ENCODE measurements around the gene ZMYND8.
"Not testable (repeated sequence)": the region's sequence is repeated elsewhere in the genome, so short reads cannot be mapped to it uniquely, and the experiment has no call there.

ZMYND8 gene

GRCh38 chr20:47272893-47273590, 83.5 kb downstream of the ZMYND8 start:
- Histone ChIP-seq H3K27me3 (ENCODE audit: insufficient read depth, low read length) (no peaks in the 10 kb centered on the region), H3K4me1 (ENCODE audit: insufficient read depth, low read length) (no peaks in the 10 kb centered on the region), H3K9me3 (ENCODE audit: low read length) (no peaks in the 10 kb centered on the region), H3K36me3 (ENCODE audit: insufficient read depth, low read length) (peaks cover 75% of the 10 kb centered on the region), H2AFZ (ENCODE audit: low read depth, low read length) (no peak overlapping the region), H3K4me3 (ENCODE audit: low read length) (no peak overlapping the region)

- no peaks in the 10 kb centered on the region for H3K27me3 ChIP-seq (ENCODE audit: insufficient read depth, low read length)
- H3K4me1 ChIP-seq (ENCODE audit: insufficient read depth, low read length) = no peaks in the 10 kb centered on the region
- H3K9me3 ChIP-seq (ENCODE audit: low read length) = no peaks in the 10 kb centered on the region
- H2AFZ ChIP-seq (ENCODE audit: low read depth, low read length) = no peak overlapping the region
- peaks cover 76% of the 10 kb centered on the region for H3K36me3 ChIP-seq (ENCODE audit: insufficient read depth, low read length)
- no peak overlapping the region for H3K4me3 ChIP-seq (ENCODE audit: low read length)
Measured at GRCh38 chr20:47271046-47271615, 85.4 kb downstream of the ZMYND8 start.

- Histone ChIP-seq H3K36me3 (ENCODE audit: insufficient read depth, low read length) (peaks cover 73% of the 10 kb centered on the region), H3K27me3 (ENCODE audit: insufficient read depth, low read length) (no peaks in the 10 kb centered on the region), H2AFZ (ENCODE audit: low read depth, low read length) (no peak overlapping the region), H3K4me1 (ENCODE audit: insufficient read depth, low read length) (no peaks in the 10 kb centered on the region), H3K4me3 (ENCODE audit: low read length) (no peak overlapping the region), H3K9me3 (ENCODE audit: low read length) (no peaks in the 10 kb centered on the region)
Measured at GRCh38 chr20:47269309-47270165, 87.0 kb downstream of the ZMYND8 start.

DNA sequence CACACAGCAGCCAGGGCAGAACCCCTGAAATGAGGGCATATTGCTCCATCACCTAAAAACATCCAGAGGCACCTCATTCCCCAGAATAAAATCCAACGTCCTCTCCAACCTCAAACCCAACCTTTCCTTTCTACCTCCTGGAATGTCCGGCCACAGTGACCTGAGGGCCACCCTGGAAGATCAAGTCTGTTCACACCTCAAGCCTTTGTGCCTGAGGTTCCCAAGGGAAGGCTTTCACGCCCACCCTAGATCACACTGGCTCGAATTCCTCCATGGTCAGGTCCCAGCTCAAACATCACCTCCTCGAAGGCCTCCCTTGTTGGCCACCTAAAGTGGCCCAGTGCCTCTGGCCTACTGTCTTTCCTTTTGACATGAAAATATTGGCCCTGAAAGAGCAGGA, 88.9 kb downstream of the ZMYND8 start:
- Histone ChIP-seq H3K4me1 (ENCODE audit: insufficient read depth, low read length) (no peaks in the 10 kb centered on the region), H2AFZ (ENCODE audit: low read depth, low read length) (no peak overlapping the region), H3K27me3 (ENCODE audit: insufficient read depth, low read length) (no peaks in the 10 kb centered on the region), H3K36me3 (ENCODE audit: insufficient read depth, low read length) (peaks cover 75% of the 10 kb centered on the region), H3K9me3 (ENCODE audit: low read length) (no peaks in the 10 kb centered on the region), H3K4me3 (ENCODE audit: low read length) (no peak overlapping the region)

DNA sequence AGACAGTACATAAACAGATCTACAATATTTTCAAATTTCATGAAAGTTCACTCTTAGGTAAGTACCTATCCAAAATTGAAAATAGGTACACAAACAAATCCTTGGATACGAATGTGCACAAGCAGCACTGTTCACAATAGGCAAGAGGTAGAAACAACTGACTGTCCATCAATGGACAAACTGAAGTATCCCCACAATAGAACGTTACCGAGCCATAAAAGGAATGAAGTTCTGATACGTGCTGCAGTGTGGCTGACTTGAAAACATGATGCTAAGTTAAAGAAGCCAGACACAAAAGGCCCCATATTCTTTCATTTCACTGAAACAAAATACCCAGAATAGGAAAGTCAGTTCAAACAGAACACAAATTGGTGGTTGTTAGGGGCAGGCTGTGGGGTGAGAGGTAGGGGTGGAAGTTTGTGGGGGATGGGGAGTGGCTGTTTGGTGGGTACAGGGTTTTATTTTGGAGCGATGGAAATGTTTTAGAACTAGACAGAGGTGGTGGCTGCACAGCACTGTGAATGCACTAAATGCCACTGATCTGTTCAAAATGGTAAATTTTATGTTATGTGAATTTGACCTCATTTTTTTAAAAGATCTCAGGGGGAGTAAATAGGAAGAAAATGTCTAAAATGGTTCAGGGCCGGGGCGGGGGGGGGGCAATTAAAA, 89.5 kb downstream of the ZMYND8 start:
- no peaks in the 10 kb centered on the region for H3K27me3 ChIP-seq (ENCODE audit: insufficient read depth, low read length)

DNA sequence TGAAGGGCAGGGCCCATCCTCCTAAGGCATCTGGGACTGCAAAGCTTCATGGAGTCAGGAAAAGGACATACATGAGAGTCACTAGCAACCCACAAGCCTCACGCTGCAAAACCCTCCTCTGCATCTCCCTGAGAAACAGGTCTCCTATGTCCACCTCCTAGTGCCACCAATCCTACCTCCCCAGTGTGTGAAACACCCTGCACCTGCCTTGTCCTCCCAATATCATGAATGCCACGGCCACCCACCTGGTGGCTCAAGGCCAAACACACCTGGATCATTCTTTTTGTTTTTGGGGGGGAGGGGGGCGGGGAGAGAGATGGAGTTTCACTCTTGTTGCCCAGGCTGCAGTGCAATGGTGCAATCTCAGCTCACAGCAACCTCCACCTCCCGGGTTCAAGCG, 90.5 kb downstream of the ZMYND8 start:
- Histone ChIP-seq H3K36me3 (ENCODE audit: insufficient read depth, low read length) (peaks cover 79% of the 10 kb centered on the region), H3K9me3 (ENCODE audit: low read length) (no peaks in the 10 kb centered on the region)

More for the DNA sequence above, 89.5 kb downstream of the ZMYND8 start:
- Histone ChIP-seq H2AFZ (ENCODE audit: low read depth, low read length) (no peak overlapping the region), H3K9me3 (ENCODE audit: low read length) (no peaks in the 10 kb centered on the region), H3K4me3 (ENCODE audit: low read length) (no peak overlapping the region), H3K4me1 (ENCODE audit: insufficient read depth, low read length) (no peaks in the 10 kb centered on the region), H3K36me3 (ENCODE audit: insufficient read depth, low read length) (peaks cover 76% of the 10 kb centered on the region)

DNA sequence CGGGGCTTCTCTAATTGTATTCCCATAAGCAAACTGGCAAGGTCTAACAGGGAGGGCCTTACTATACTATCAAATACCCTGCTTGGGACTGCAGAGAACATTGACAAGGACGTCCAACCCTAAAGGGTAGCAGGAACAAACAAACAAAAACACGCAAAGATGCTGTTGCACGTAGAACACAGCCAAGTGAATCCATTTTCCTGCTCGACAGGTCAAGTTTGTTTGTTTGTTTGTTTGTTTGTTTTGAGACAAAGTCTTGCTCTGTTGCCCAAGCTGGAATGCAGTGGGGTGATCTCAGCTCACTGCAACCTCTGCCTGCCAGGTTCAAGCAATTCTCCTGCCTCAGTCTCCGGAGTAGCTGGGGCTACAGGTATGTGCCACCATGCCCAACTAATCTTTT, 91.3 kb downstream of the ZMYND8 start:
- H2AFZ ChIP-seq (ENCODE audit: low read depth, low read length) = no peak overlapping the region

More for the DNA sequence above, 90.5 kb downstream of the ZMYND8 start:
- no peak overlapping the region for H2AFZ ChIP-seq (ENCODE audit: low read depth, low read length)
- no peak overlapping the region for H3K4me3 ChIP-seq (ENCODE audit: low read length)
- no peaks in the 10 kb centered on the region for H3K4me1 ChIP-seq (ENCODE audit: insufficient read depth, low read length)
- H3K27me3 ChIP-seq (ENCODE audit: insufficient read depth, low read length) = no peaks in the 10 kb centered on the region

DNA sequence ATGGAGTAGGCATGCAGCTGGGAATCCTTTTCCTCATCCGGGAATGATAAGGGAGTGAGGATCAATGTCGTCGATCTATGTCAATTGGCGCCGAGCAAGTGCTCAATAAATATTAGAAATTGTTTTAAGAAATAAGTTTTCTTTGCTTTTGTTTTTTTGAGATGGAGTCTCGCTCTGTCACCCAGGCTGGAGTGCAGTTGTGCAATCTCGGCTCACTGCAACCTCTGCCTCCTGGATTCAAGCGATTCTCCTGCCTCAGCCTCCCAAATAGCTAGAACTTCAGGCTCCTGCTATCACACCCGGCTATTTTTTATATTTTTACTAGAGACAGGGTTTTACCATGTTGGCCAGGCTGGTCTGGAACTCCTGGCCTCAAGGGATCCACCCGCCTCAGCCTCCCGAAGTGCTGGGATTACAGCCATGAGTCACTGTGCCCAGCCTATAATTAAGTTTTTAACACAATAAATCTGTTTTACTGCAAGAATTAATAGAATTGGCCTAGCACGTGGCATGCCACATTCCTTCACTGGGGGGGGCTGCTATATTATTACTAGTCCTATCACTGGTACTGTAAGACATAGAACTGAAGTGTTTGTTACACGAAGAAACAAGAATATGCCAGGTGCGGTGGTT, 92.2 kb downstream of the ZMYND8 start:
- H3K4me3 ChIP-seq (ENCODE audit: low read length); H3K9me3 ChIP-seq (ENCODE audit: low read length); H2AFZ ChIP-seq (ENCODE audit: low read depth, low read length); H3K4me1 ChIP-seq (ENCODE audit: insufficient read depth, low read length); H3K27me3 ChIP-seq (ENCODE audit: insufficient read depth, low read length): not testable (repeated sequence)
- H3K36me3 ChIP-seq (ENCODE audit: insufficient read depth, low read length) = peaks cover 82% of the 10 kb centered on the region

More for the DNA sequence above, 91.3 kb downstream of the ZMYND8 start:
- H3K4me1 ChIP-seq (ENCODE audit: insufficient read depth, low read length) = no peaks in the 10 kb centered on the region
- H3K36me3 ChIP-seq (ENCODE audit: insufficient read depth, low read length) = peaks cover 81% of the 10 kb centered on the region
- no peaks in the 10 kb centered on the region for H3K9me3 ChIP-seq (ENCODE audit: low read length)
- H3K27me3 ChIP-seq (ENCODE audit: insufficient read depth, low read length) = no peaks in the 10 kb centered on the region
- no peak overlapping the region for H3K4me3 ChIP-seq (ENCODE audit: low read length)

- Histone ChIP-seq H3K27me3 (ENCODE audit: insufficient read depth, low read length) (no peaks in the 10 kb centered on the region), H3K4me1 (ENCODE audit: insufficient read depth, low read length) (no peaks in the 10 kb centered on the region), H3K9me3 (ENCODE audit: low read length) (no peaks in the 10 kb centered on the region), H2AFZ (ENCODE audit: low read depth, low read length) (no peak overlapping the region), H3K4me3 (ENCODE audit: low read length) (no peak overlapping the region), H3K36me3 (ENCODE audit: insufficient read depth, low read length) (peaks cover 82% of the 10 kb centered on the region)
Measured at GRCh38 chr20:47263465-47264084, 92.9 kb downstream of the ZMYND8 start.

GRCh38 chr20:47263080-47263464, 93.4 kb downstream of the ZMYND8 start:
- Histone ChIP-seq H3K9me3 (ENCODE audit: low read length) (no peaks in the 10 kb centered on the region), H3K36me3 (ENCODE audit: insufficient read depth, low read length) (peaks cover 84% of the 10 kb centered on the region)

DNA sequence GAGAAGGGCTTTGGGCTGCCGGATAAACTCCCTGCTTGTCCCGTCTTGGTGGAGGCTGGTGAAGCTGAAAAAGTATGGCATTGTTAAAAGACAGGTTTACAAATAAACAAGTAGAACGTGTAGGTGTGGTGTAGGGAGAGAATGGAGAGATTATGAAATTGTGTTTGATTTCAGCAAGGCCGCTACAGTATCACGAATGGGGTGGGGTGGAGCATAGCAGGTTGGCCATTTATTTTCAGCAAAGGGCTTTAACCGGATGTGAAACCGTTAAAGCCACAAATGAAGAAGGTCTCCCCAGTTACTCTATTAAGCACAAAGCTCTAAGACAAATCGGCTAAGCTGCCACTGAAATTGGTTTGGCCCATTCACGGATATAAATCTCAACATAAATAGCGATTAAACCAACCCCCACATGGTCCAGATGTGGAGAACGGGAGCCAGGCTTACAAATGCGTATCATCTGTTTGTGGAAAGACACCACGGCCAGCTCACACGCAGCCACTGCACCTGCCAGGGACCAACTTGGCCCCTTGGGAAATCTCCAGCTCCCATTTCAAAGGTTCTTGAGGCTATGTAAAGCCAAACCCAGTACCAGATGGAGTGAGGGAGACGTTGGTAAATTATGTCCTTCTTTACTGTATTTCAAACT, 94.0 kb downstream of the ZMYND8 start:
- no peaks in the 10 kb centered on the region for H3K4me1 ChIP-seq (ENCODE audit: insufficient read depth, low read length)
- H3K36me3 ChIP-seq (ENCODE audit: insufficient read depth, low read length) = peaks cover 84% of the 10 kb centered on the region
- no peak overlapping the region for H2AFZ ChIP-seq (ENCODE audit: low read depth, low read length)
- H3K4me3 ChIP-seq (ENCODE audit: low read length) = no peak overlapping the region
- H3K9me3 ChIP-seq (ENCODE audit: low read length) = no peaks in the 10 kb centered on the region
- no peaks in the 10 kb centered on the region for H3K27me3 ChIP-seq (ENCODE audit: insufficient read depth, low read length)

More at GRCh38 chr20:47263080-47263464, 93.4 kb downstream of the ZMYND8 start:
- H3K4me1 ChIP-seq (ENCODE audit: insufficient read depth, low read length) = no peaks in the 10 kb centered on the region
- no peak overlapping the region for H2AFZ ChIP-seq (ENCODE audit: low read depth, low read length)
- no peak overlapping the region for H3K4me3 ChIP-seq (ENCODE audit: low read length)
- H3K27me3 ChIP-seq (ENCODE audit: insufficient read depth, low read length) = no peaks in the 10 kb centered on the region

DNA sequence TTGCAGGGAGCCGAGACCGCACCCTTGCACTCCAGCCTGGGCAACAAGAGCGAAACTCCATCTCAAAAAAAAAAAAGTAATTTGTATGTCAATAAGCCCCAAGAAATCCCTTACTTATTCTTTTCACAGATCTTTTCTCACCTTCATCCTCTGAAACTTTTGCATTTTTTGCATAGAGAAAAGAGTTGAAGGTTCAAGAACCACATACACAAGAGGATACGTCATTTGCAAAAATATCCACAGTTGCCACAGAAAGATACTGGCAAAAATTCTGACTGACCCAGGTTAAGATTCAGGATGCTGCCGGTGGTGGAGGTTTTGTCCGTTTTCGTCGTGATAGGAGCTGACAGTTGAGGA, 94.5 kb downstream of the ZMYND8 start:
- no peaks in the 10 kb centered on the region for H3K27me3 ChIP-seq (ENCODE audit: insufficient read depth, low read length)
- H3K4me1 ChIP-seq (ENCODE audit: insufficient read depth, low read length) = no peaks in the 10 kb centered on the region
- H3K36me3 ChIP-seq (ENCODE audit: insufficient read depth, low read length) = peaks cover 80% of the 10 kb centered on the region
- no peaks in the 10 kb centered on the region for H3K9me3 ChIP-seq (ENCODE audit: low read length)
- H2AFZ ChIP-seq (ENCODE audit: low read depth, low read length) = no peak overlapping the region
- H3K4me3 ChIP-seq (ENCODE audit: low read length) = no peak overlapping the region
